BE2C (cell line): ENCODE results near the gene COL27A1.
A peak's percentile ranks its signal among the peaks of the same experiment; 100 is the strongest.

Experiments used
- DNase-seq: peaks from one replicate; pipeline ENCODE4 v3.0.0-alpha.2; 2020
- H3K27me3 ChIP-seq: fragments of 250-450 bp; sonication (Bioruptor Pico); 2 replicates; pipeline ENCODE4 v1.5.1; 2020; ENCODE audit warnings: mild to moderate bottlenecking
- H3K36me3 ChIP-seq: fragments of 250-450 bp; sonication (Bioruptor Pico); 2 replicates; pipeline ENCODE4 v1.5.1; 2020; ENCODE audit warnings: mild to moderate bottlenecking
- H3K4me1 ChIP-seq: fragments of 250-450 bp; sonication (Bioruptor Pico); 2 replicates; pipeline ENCODE4 v1.5.1; 2020
- H3K4me3 ChIP-seq: 2 replicates; pipeline ENCODE4 v1.5.1; 2011; ENCODE audit warnings: low read depth, low read length
- H3K9me3 ChIP-seq: fragments of 250-450 bp; sonication (Bioruptor Pico); 2 replicates; pipeline ENCODE4 v1.5.1; 2020
- TF ChIP-seq, protein P1 (sequence below): IDR thresholded peaks from 2 replicates; pipeline ENCODE4 v1.5.1; 2012; ENCODE audit warnings: mild to moderate bottlenecking, low read depth, low read length

Gene COL27A1

DNA sequence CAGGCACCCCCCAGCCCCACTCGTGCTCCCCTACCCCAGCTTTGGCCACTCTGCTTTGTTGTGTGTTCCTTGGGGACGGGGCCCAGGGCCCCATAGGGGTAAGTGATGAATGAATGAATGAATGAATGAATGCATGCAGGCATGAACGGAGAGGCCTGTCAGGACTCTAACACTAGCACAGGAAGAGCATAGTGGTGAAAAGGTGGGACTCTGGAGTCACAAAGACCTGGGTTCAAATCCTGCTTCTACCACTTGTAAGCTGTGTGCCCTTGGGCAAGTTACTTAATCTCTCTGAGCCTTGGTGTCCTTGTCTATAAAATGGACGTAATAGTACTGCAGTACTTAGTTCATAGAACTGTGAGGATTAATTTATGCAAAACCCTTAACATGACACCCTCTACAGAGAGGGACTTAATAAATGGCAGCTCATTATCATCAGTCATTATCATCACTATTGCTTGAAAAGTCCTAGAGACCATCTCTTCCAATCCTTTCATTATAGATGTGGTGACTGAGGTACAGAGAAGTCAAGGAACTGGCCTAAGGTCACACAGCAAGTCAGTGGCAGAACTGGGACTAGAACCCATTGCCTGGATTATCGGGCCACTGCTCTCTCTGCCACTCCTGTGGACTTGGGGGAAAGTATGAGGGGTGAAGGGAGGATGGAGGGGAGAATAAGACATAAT lies 187.6 kb downstream of the COL27A1 start:
- H3K36me3 ChIP-seq: no peaks in the 10 kb centered on the region
- H3K27me3 ChIP-seq: no peaks in the 10 kb centered on the region
- TF ChIP-seq, protein P1, sequence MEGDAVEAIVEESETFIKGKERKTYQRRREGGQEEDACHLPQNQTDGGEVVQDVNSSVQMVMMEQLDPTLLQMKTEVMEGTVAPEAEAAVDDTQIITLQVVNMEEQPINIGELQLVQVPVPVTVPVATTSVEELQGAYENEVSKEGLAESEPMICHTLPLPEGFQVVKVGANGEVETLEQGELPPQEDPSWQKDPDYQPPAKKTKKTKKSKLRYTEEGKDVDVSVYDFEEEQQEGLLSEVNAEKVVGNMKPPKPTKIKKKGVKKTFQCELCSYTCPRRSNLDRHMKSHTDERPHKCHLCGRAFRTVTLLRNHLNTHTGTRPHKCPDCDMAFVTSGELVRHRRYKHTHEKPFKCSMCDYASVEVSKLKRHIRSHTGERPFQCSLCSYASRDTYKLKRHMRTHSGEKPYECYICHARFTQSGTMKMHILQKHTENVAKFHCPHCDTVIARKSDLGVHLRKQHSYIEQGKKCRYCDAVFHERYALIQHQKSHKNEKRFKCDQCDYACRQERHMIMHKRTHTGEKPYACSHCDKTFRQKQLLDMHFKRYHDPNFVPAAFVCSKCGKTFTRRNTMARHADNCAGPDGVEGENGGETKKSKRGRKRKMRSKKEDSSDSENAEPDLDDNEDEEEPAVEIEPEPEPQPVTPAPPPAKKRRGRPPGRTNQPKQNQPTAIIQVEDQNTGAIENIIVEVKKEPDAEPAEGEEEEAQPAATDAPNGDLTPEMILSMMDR: no peak

DNA sequence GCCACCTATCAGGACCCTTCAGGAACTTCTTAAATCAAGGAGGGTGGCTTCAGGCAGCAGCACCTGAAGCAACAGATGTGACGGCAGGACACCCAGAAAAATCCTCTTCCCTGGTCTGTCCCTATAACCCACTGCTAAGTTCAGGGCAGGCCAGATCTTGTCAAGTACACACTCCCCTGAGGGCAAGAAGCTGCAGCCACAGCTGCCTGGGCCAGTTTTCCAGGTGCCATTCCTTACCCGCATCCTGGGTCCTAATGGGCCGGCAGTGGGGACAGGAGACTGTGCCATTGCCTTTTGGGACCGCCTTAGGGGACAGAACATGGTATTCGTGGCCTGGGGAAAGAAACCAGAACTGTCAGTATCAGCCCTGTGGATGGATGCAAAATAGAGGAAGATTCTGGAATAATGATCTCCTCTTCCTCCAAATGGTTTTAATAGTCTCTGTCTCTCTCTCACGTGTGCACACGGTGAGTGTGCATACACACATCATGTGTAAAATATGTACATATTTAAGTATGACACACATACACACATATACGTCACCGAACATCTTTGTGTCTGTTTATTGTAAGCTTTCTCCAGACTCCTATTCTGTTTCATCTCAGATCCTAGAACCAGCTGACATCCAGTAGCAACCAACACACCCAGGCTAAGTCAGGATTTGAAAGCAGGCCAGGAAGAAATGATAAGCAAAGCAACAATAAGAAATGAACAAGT lies 188.3 kb downstream of the COL27A1 start:
- no peaks in the 10 kb centered on the region for H3K36me3 ChIP-seq

More for the DNA sequence above, 187.6 kb downstream of the COL27A1 start:
- DNase-seq: no peak
- Histone ChIP-seq H3K4me3 (no peak overlapping the region), H3K9me3 (no peaks in the 10 kb centered on the region; the same call in 1 of the 2 replicates), H3K4me1 (no peaks in the 10 kb centered on the region; the same call in 1 of the 2 replicates)

DNA sequence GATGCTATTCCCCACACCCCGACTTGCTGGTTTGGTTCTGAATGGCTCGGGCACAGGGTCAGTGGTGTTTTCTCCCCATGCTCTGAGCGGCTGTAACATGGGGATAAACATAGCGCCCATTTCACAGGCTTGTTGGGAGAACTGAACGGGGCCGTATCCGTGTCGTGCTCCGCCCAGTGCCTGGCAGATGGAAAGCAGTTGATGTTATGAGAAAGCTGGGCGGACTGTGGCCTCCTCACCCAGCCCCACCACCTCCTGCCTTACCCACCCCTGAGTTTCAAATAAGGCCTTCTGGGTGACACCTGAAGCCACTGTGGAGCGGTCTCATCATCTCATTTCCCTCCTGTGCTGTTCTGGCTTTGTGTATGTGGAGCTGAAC lies 188.8 kb downstream of the COL27A1 start:
- H3K36me3 ChIP-seq: no peaks in the 10 kb centered on the region
- no peaks in the 10 kb centered on the region; the same call in 1 of the 2 replicates for H3K9me3 ChIP-seq
- no peak overlapping the region for H3K4me3 ChIP-seq
- peaks cover 7% of the 10 kb centered on the region for H3K4me1 ChIP-seq
- DNase-seq: no peak
- TF ChIP-seq, protein P1: no peak
- no peaks in the 10 kb centered on the region for H3K27me3 ChIP-seq

More for the DNA sequence above, 188.3 kb downstream of the COL27A1 start:
- TF ChIP-seq, protein P1: no peak
- Histone ChIP-seq H3K9me3 (no peaks in the 10 kb centered on the region; the same call in 1 of the 2 replicates), H3K27me3 (no peaks in the 10 kb centered on the region), H3K4me1 (peaks cover 4% of the 10 kb centered on the region), H3K4me3 (no peak overlapping the region)
- DNase-seq: peak; percentile 29

DNA sequence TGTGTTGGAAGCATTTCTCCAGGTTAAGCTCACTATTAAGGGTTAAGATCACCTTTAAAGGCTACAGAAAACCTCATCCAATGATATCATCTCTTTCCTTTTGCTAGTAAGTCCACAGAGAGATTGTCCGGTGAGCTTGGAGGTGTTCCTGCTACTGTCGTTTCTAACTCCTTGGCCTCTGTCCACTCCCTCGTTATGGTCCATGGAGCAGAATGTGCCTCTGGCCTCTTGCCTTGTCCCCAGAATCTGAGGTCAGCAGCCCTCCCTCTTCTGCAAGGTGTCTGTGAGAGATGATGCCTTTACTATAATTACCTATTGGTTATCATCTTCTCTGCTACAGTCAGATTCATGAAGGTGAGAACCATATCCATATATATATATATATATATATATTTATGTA lies 189.4 kb downstream of the COL27A1 start:
- H3K27me3 ChIP-seq: no peaks in the 10 kb centered on the region
- no peak for DNase-seq
- H3K4me1 ChIP-seq: peaks cover 11% of the 10 kb centered on the region
- no peaks in the 10 kb centered on the region for H3K36me3 ChIP-seq
- H3K9me3 ChIP-seq: no peaks in the 10 kb centered on the region
- TF ChIP-seq, protein P1: no peak
- no peak overlapping the region for H3K4me3 ChIP-seq

DNA sequence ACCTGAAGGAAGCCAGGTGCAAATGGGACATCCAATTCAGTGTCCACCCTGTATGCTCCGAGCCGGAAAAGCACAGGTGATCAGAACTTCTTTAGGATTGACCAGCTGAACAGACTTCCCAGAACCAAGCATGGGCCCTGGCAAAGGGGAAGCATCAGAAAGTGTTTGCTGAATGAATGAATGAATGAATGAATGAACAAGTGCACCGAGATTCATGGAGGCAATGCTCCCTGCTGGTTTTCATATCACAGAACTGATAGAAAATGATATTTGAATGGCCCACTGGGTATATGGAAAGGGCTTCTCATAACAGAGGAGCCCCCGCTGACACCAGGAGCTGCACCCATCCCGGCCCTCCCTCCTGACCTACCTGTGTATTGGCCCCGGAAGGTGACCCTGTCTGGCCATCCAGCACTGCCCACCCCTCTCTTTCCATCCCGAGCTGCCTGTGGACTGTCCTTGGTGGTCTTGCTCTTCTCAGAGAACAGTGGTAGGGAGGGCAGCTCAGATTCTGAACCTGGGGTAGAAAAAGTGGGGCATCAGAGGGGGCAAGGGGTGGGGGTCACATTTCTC lies 190.2 kb downstream of the COL27A1 start:
- Histone ChIP-seq H3K36me3 (no peaks in the 10 kb centered on the region), H3K27me3 (no peaks in the 10 kb centered on the region), H3K9me3 (no peaks in the 10 kb centered on the region), H3K4me1 (peaks cover 11% of the 10 kb centered on the region), H3K4me3 (no peak overlapping the region)
- DNase-seq: no peak
- TF ChIP-seq, protein P1: no peak
